Measurements from ENCODE around the gene DEFB121.

The DEFB121 gene

DNA sequence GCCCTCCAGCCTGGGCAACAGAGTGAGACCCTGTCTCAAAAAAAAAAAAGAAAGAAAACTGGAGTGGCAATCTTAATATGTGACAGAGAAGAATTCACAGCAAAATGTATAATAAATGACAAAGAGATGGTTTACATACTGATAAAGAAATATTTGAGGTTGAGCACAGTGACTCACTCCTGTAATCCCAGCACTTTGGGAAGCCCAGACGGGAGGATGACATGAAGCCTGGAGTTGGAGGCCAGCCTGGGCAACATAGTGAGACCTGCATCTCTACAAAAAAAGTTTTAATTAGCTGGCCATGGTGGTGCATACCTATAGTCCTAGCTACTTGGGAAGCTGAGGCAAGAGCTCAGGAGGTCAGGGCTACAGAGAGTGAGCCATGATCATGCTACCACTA lies 50.0 kb downstream of the DEFB121 start:
- DNase-seq: no peak

Data from activated T-cell treated with anti-CD3 and anti-CD28 coated beads, Interleukin-2, amount 50 U/mL, for 48 hours (primary cell).